Stimulated activated CD4-positive, alpha-beta T cell treated with anti-CD3 and anti-CD28 coated beads, Interleukin-2, amount 100 ng/mL, for 4 hours (primary cell): ENCODE measurements around the gene NBPF3.
"Not testable (repeated sequence)": the region's sequence is repeated elsewhere in the genome, so short reads cannot be mapped to it uniquely, and the experiment has no call there.

Experiments used
- DNase-seq: peaks from one replicate; pipeline ENCODE4 v3.0.0-alpha.2; 2020; ENCODE audit warnings: low read depth

NBPF3 gene

DNA sequence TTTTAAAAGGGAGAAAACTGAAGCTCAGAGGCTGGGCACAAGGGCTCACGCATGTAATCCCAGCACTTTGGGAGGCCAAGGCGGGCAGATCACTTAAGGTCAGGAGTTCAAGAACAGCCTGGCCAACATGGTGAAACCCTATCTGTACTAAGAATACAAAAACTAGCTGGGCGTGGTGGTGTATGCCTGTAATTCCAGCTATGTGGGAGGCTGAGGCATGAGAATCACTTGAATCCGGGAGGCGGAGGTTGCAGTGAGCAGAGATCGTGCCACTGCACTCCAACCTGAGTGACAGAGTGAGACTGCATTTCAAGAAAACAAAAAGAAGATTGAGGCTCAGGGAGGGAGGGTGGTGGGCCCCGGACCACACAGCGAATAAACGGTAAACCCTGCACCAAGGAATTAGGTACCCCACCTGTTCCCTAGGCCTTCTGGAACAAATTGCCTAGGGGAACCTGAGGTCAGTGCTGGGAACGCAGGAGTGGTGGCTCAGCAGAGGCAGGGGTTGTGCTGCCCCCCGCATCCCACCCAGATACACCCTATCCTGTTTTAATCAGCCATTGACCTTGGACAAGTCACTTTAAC, 79.6 kb downstream of the NBPF3 start:
- DNase-seq = not testable (repeated sequence)

DNA sequence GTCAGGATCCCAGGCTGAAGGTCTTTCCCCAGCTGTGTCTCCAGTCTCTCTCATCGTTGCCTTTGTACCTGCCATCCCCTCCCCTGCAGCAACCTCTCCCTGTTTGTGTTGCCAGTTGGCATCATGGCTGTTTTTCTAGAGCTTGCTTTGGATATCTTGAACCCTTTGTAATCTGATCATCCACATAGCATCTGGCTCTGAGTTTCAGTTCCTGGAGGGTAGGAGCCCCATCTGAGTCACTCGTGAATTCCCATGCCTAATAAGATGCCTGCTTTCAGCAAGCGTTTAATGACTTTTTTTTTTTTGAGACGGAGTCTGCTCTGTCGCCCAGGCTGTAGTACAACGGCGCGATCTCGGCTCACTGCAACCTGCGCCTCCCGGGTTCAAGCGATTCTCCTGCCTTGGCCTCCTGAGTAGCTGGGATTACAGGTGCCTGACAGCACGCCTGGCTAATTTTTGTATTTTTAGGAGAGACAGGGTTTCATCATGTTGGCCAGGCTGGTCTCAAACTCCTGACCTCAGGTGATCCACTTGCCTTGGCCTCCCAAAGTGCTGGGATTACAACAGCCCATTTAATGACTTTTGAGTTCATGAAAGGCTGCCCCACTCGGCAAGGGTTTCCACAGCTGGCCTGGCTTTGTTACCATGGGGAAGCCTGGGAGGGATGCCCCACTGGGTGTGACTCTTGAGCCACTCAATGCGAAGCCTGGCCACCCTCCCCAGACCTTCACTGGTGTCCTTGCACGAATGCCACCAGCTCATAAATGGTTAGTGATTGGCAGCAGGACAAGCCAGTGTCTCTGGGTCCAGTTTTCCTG, 81.2 kb downstream of the NBPF3 start:
- DNase-seq = no peak

DNA sequence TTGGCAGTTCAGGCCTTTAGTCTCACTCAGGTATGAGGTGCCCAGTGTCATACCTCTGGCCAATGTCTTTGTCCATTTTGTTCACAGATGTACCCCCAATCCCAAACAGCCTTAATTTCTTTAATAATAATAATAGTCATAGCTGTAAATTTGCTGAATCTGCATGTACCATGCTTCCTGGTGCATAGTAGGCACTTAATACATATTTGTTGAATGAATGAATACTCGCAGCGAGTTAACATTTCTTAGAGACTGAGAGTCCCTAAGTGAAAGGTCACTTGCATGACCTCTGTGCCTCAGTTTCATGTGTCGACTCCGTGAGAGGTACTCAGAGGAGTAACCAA, 81.8 kb downstream of the NBPF3 start:
- no peak for DNase-seq

DNA sequence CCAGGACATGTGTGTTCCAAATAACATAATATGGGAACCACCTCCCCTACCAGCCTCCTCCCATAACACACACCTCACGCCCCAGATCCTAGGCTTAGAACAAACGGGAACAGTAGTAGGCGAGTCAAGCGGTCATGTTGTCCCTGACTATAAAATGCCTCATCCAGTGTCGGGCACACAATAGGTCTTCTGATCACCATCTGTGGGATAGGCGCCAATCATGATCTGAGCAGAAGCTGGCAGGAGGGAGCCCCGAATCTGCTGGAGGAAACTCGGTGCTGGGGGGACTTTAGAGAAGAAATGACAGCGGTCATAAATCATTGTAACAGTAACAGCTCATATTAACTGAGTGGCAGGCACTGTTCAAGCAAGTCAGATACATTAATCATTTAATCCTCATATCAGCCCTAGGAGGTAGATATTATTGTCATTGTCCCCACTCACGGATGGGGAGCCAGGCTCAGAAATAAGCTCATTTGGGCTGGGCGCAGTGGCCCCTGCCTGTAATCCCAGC, 82.6 kb downstream of the NBPF3 start:
- DNase-seq = no peak

DNA sequence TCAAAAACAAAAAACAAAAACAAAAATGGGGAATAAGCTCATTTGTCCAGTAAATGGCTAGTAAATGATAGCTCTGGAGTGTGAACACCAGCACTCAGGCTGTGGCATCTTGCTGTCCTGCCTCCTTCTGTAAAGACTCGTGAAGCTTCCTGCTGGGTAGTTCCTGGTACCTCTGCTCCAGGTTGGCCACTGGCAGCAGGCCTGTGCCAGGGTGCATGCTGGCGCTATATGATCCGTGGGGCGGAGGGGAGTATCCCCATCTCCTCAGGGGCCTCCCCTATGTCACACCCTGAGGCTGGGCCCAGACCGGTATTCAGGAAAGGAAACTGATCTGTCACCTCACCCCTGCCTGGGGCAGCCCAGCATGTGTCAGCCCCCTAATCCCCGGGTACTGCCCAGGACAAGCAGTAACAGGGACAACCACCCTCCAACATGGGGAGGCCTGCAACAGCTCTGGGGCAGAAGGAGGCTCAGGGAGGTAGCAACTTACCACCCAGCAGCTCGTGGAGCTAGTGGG, 83.4 kb downstream of the NBPF3 start:
- no peak for DNase-seq

DNA sequence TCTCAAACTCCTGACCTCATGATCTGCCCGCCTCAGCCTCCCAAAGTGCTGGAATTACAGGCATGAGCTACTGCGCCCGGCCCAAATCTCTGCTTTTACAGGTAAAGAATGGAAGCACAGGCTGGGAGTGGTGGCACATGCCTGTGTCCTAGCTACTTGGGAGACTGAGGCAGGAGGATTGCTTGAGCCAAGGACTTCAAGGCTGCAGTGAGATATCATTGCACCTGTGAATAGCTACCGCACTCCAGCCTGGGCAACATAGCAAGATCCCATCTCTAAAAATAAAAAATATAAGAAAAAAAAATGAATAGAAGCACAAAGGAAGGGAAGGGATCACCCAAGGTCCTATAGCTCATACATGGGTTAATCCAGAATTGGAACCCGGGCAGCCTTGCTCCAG, 84.3 kb downstream of the NBPF3 start:
- no peak for DNase-seq

DNA sequence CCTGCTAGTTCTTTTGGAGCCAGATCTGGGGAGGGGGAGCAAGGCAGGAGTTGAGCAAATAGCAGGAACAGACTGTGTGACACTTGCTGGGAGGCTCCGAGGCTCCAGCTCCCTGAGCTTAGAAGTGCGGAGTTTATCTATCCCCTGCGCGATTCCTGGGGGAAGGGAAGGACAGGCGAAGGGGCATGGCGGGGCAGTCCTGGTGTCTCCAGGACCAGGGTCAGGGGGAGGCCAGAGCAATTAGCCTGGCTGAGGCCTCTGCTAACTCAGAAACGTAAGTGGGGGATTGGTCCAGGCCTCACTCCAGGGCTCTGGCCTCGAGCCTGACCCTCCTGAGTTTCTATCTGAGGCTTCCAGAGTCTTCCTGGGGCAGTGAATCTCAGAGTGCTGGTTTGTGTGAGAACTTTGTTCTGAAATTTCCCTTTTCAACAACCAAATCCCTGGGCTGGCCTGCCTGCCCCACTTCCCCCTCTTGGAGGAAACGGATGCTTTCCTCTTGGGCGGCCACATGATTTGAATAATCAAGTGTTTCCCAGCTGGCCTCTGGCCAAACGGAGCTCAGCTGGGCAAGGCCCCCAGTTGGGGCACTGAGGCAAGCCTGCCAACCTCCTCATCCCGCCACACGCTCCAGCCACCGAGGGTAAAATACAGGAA, 84.9 kb downstream of the NBPF3 start:
- no peak for DNase-seq

DNA sequence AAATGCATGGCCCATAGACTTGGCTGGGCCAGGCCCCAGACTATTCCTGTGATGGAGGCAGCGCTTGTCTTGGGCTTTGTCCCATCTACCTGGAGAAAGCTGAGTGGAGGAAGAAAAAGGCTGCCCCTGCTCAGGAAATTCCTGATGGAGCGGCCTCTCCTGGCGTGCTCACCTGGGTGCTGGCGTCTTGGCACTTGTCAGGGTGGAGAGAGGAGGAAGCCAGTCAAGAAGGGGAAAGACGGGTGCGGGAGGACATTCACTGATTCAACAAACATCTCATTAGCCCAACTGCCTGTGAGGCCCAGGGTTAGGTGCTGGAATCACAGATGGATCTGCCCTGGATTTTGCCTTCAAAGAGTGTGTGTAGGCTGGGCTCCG, 85.4 kb downstream of the NBPF3 start:
- no peak for DNase-seq

DNA sequence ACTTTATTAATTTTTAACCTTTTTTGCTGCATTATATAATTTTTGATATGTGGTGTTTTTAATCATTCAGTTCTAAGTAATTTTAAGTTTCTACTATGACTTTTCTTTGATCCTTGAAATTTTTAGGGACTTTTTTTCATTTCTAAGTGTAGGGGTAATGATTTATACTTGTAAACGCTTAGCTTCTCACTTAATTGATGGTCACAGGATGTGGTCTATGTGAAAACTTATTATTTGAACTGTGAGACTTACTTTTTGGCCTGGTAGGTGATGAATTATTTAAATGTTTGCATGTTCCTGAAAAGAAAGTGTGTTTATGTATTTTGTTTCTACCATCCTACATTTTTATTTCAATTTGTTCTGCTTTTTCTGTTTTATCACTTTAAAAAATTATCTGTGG, 86.5 kb downstream of the NBPF3 start:
- no peak for DNase-seq

DNA sequence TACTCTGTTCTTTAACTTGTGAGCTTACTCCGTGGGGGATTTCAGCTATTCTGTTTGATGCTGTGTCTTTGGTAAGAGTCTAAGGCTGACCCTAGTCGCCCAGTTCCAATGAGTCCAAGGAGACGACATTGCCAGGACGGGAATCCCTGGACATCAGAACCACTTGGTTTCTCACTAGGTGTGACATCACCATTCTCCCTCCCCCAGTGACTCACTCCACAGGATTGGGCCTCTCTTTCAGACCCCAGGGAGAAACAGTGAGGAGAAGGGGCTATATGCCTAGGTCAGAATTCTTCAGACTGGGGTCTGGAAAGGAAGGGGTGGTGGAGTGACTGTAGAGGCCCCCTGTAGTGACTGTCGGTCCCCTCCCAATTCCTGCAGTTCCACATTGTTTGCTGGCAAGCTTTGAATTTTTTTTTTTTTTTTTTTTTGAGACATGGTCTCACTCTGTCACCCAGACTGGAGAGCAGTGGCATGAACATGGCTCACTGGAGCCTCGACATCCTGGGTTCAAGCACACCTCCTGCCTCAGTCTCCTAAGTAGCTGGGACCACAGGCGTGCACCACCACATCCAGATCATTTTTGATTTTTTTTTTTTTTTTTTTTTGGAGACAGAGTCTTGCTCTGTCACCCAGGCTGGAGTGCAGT, 90.6 kb downstream of the NBPF3 start:
- no peak for DNase-seq

DNA sequence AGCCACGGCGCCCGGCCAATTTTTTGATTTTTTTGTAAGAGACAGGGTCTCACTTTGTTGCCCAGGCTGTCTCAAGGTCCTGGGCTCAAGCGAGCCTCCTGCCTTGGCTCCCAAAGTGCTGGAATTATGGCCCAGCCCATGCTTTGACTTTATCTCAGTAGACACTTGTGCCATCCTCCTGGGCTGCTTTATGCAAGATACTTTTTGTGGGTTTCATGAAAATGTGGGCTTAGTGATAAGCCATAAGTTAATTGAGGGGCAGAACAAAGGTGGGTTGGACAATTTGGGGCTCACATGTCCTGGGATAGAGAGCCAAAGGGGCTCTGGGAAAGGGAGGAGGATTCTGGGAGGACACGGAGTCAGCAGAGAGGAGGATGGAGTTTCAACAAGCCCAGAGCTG, 91.3 kb downstream of the NBPF3 start:
- no peak for DNase-seq

DNA sequence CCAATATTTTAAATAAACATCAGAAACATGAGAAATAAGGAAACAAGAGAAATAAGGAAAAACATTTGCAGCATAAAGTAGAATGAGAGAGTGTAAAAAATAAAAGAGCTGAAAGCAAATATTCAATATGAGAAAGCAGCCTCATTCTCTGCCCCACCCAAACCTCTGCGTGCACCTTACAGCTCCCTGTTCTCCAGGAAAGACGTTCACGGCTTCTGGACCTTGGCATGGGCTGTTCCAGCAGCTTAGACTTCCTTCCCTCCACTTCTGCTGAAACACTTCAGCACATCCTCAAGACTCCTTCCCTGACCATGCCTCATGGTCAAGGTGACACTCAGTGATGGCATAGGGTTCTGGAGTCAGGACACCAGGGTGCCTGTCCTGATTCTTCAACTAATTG, 92.6 kb downstream of the NBPF3 start:
- DNase-seq = no peak

DNA sequence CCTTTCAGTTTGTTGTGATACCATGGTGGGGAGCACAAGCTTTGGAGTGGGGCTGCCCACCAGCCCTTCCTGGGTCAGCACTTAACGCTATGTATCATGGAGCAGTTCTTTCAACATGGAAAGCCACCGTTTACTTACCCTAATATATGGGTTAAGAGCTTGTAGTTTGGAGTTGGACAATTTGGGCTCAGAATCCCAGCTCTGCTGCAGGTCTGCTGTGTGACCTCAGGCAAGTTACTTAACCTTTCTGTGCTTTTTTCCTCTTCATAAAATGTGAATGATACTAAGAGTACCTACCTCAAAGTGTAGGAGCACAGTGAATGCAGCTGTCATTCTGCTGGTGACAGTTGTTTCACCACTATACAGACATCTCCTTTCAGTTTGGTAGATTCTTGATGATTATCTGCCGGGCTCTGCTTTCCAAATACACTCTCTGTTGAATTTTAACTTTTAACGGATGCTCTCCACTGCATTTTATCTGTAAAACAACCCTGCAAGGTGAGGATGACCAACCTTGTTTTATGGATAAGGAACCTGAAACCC, 93.1 kb downstream of the NBPF3 start:
- DNase-seq = no peak

DNA sequence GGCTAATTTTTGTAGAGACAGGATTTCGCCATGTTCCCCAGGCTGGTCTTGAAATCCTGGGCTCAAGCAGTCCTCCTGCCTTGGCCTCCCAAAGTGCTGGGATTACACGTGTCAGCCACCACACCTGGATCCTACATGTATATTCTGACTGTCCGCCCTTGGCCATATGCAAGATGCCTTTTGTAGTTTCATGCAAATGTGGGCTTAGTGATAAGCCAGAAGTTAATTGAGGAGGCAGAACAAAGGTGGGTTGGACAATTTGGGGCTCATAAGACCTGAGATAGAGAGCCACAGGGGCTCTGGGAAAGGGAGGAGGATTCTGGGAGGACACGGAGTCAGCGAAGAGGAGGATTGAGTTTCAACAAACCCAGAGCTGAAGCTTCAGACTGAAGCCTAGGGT, 94.2 kb downstream of the NBPF3 start:
- DNase-seq = no peak
